AG09309 (cell line): ENCODE results near the gene RPRD1A.
"Not testable (repeated sequence)": the region's sequence is repeated elsewhere in the genome, so short reads cannot be mapped to it uniquely, and the experiment has no call there.

Experiments
- DNase-seq: peaks from one replicate; pipeline ENCODE4 v3.0.0-alpha.2; 2010; ENCODE audit warnings: low read depth
- H3K4me3 ChIP-seq: 2 replicates; pipeline ENCODE4 v1.5.1; 2011; ENCODE audit warnings: mild to moderate bottlenecking, low read depth, low read length, moderate library complexity; ENCODE audit not compliant: control insufficient read depth
- TF ChIP-seq, protein P1 (sequence below): IDR thresholded peaks from 2 replicates; pipeline ENCODE4 v1.5.1; 2011; ENCODE audit warnings: mild to moderate bottlenecking, low read depth, low read length, inconsistent platforms; ENCODE audit not compliant: insufficient read depth, control insufficient read depth; ENCODE audit errors: missing control alignments

Gene RPRD1A

GRCh38 chr18:36067055-36067957 lies at the start of gene RPRD1A:
RPRD1A (minus strand) TSS chr18:36067559; CDS start chr18:36067404, 155 bp downstream.
- peak within 1 kb of the TSS; percentile 68 for H3K4me3 ChIP-seq
- TF ChIP-seq, protein P1, sequence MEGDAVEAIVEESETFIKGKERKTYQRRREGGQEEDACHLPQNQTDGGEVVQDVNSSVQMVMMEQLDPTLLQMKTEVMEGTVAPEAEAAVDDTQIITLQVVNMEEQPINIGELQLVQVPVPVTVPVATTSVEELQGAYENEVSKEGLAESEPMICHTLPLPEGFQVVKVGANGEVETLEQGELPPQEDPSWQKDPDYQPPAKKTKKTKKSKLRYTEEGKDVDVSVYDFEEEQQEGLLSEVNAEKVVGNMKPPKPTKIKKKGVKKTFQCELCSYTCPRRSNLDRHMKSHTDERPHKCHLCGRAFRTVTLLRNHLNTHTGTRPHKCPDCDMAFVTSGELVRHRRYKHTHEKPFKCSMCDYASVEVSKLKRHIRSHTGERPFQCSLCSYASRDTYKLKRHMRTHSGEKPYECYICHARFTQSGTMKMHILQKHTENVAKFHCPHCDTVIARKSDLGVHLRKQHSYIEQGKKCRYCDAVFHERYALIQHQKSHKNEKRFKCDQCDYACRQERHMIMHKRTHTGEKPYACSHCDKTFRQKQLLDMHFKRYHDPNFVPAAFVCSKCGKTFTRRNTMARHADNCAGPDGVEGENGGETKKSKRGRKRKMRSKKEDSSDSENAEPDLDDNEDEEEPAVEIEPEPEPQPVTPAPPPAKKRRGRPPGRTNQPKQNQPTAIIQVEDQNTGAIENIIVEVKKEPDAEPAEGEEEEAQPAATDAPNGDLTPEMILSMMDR = no peak
- DNase-seq = peak; percentile 80

GRCh38 chr18:36116771-36117170 lies 49.4 kb upstream of the RPRD1A start:
- not testable (repeated sequence) for H3K4me3 ChIP-seq, DNase-seq

DNA sequence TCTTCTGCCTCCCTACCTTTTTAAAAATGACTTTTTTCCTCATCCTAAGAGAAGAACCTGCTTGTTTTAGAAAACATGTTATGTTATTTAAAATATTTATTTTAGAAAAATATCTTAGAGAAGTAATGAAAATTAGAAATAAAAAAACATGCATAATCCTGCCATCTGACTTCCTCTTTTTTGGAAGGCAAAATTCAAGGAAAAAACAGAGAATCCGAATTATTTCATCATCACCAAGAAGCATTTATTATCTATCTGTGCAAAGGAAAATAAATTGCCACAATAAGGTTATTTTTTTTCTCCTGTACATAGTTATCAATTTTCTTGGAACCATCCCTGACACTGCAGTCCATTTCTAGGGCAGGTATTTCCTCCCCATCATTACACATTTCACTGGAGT lies 47.4 kb upstream of the RPRD1A start:
- H3K4me3 ChIP-seq = no peak overlapping the region
- no peak for DNase-seq
- TF ChIP-seq, protein P1 = no peak

DNA sequence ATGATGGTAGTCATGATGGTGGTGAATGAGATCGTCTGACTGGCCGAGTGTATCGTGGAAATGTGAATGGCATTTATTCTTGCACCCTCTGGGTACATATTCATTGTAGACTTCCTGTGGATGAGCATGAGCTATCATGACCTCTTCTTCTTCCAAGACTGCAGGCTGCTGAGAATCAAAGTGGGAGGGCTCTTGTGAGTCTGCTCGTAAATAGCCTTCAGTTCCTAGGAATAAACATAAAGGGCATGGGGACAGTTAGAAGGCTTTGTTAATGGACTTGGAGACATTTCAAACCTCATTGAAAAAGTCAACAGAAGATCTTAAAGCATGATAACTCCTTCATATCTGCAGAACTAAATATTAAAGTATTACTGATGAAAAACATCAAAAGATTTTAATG lies 46.9 kb upstream of the RPRD1A start:
- no peak for DNase-seq
- H3K4me3 ChIP-seq = no peak overlapping the region
- TF ChIP-seq, protein P1 = no peak

- no peak for DNase-seq
- TF ChIP-seq, protein P1 = no peak
- no peak overlapping the region for H3K4me3 ChIP-seq
Observed at GRCh38 chr18:36112302-36112701, 44.9 kb upstream of the RPRD1A start.

- H3K4me3 ChIP-seq = no peak overlapping the region
- no peak for DNase-seq
- TF ChIP-seq, protein P1 = no peak
Observed at GRCh38 chr18:36109737-36110136, 42.4 kb upstream of the RPRD1A start.

DNA sequence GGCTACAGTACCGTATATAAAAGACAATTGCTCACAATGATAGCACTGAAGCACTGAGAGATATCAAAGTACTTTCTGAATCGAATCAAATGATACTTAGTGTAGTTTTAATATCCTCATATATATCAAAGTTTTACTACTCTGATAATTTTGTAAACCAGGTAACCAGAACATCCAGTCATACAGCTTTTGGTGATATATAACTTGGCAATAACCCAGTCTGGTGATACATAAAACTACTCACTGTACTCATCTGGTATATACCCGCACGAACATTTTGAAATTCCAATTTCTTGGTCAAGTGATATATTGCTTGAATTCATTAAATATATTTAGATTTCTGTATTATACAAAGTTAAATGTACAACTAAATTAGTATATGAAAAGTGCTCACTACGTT lies 41.2 kb upstream of the RPRD1A start:
- no peak overlapping the region for H3K4me3 ChIP-seq
- no peak for DNase-seq
- TF ChIP-seq, protein P1 = no peak
